ENCODE measurements around the gene SLAIN2.
"Not testable (repeated sequence)": the region's sequence is repeated elsewhere in the genome, so short reads cannot be mapped to it uniquely, and the experiment has no call there.

The SLAIN2 gene

DNA sequence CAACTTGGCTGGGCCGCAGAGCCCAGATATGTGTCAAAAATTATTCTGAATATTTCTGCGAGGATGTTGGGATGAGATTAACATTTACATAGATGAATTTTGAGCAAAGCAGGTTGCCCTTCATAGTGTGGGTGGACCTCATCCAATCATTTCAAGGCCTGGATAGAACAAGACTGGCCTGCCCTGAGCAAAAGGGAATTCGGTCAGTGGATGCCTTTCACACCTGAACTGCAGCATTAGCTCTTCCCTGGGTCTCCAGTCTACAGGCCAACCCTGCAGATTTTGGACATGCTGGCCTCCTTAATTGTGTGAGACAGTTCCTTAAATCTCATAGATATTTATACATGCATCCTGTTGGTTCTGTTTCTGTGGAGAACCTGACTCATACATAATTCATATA, 109.4 kb downstream of the SLAIN2 start:
- no peak for DNase-seq

DNA sequence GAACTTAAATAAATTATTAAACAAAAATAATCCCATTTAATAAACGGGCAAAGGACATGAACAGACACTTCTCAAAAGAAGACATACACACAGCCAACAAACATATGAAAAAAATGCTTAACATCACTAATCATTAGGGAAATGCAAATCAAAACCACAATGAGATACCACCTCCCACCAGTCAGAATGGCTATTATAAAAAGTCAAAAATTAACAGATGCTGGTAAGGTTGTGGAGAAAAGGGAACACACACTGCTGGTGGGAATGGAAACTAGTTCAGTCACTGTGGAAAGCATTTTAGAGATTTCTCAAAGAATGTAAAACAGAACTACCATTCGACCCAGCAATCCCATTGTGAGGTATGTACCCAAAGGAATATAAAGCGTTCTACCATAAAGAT, 110.3 kb downstream of the SLAIN2 start:
- DNase-seq, result not testable (repeated sequence)

DNA sequence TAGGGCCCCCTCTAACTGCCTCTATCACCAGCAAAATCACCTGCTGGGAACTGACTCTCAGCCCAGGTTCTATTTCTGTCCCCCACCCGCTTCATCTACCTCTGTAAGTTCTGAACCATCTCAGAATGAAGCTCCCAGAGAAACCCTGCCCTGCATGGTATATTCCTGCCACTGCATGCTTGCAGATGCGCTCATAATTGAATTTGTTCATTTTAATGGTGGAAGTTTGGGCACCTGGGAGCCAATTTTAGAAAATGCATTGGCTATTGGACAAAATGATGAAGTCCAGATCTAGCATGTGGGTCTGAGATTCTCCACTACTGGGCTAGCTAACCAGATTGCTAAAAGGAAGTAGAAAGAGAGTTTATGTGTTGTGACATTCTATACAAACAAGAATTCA, 113.3 kb downstream of the SLAIN2 start:
- DNase-seq, result no peak

DNA sequence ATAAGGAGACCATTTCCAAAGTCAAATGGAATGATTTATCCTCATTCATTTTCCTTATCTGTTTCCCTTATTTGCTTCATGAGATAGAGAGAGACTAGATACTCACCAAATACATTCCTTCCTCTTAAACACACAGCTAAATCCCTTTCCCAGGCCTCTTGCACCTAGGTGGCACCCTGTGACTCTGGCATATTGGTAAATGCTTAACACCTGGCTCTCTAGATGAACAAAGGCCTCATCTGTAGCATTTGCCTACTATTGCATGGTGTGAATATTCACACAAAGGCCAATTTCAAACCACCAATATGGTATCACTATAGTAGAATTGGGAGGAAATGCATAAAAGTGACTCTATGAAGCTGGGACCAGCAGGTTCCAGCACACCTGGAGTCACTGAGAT, 119.7 kb downstream of the SLAIN2 start:
- DNase-seq, result no peak

DNA sequence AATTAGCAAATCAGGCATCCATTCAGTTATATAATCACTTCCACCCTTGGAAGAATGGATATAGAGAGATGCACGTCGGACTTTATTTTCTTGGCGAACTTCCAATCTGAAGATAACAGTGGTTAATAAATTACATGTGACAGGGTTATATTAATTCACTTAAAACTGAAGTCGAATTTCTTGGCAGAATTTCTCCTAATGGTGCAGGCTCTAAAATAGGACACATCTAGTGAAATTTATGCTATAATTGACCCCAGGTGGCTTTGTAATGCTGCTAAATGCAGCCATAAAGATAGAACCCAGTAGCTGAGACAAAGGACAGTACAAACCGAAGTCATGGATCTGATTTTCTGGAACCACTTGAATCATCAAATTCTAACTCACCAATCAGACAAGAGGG, 121.0 kb downstream of the SLAIN2 start:
- DNase-seq, result no peak

DNA sequence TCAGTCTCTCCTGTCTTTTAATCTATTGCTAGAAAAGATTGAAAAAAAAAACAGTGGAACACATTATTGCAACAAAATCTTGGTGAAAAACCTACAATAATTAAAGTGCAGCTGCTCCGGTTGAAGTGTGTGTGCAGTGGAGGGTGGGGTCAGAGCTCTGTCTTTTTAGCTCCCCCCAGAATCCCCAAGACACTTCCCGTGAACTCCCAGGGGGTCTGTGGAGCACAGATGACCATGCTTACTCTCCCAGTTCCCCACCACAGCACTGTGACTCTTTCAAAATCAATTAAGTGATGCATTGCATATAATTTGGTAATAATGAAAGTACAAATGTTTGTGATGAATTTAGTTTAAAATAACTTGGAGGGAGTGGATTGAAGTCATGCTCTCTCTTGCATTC, 126.1 kb downstream of the SLAIN2 start:
- DNase-seq, result no peak

DNA sequence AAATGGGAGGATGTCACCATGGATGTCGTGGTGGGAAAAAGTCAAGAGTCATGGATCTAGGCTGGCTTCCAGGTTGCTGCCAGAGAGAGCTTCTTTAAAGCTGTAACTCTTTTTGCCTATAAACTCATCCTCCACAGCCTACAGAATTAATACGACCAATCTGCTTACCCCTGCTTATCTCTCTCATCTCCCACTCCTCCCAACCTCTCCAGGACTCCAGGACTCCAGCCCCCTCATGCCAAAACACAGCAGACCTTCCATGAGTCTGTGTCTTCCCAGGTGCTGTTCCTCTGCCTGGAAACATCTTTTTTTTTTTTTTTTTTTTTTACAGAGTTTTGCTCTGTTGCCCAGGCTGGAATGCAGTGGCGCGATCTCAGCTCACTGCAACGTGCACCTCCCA, 126.6 kb downstream of the SLAIN2 start:
- DNase-seq, result no peak

DNA sequence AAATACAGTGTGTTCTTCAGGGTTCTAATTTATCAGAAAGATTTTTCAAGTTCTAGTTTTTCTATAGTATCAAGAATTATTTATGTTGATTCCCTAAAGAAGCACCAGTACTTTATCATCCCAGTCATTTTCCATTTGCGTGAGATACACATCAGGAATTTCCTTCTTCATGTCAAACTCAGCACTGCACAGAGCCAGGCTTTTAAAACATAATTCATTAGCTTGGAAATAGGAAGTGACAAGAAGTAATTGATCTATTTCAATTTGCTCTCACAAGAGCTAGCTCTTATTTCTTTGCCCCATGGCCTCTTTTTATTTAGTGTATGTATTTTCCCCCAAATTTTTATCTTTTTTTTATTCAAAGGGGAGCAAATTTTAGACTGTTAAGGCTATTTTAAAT, 128.8 kb downstream of the SLAIN2 start:
- DNase-seq, result no peak

DNA sequence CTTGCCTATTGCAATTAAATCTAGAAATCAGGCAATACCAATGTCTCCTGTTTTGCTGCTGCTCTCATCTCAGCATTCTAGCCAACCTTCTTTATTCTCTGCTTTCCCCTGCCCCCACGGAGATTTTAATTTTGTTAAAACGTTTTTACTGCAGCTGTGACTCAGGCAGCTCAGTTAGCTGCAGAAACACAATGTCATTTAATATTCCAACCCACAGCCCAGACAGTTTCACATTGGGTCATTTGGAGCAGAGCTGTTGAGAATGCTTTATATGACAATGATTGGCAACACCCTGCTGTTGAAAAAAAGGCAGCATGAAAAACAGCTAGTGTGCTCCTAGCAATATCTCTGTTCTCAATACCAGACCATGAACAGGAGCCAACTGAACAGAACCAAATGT, 129.2 kb downstream of the SLAIN2 start:
- no peak for DNase-seq

DNA sequence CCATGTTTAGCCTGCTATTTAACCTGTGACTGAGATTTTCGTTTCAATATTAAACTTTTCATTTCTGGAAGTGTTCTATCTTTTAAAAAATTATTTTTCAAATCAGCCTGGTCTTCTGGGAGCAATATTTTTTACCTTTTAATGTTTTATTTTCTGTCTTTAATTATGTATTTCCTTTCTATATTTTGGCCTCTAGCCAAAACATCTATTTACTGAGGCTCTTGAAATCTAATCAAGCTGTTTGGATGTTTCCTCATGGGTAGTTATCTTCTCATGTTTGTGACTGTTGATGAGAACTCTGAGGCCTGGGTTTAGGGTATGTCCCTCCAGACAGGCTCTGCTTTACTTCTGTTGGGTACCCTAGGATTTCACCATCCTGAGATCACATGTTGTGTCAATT, 131.5 kb downstream of the SLAIN2 start:
- DNase-seq, result no peak

DNA sequence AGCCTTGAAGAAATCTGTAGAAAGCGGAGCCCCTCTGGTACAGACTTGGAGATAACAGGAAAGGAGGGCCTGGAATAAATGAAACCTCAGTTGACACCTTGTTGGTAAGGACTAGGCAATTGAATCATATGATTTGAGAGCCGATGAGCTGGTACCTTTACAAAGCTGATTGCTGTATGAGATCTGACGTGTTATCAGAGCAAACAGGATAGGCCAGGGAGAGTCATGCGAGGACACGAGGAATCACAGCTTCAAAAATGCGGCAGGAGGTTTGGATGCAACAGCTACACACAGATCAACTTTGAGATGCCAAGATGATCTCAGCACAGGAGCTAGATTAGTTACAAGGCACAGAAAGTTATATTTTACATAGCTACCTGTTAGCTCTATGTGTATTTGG, 134.4 kb downstream of the SLAIN2 start:
- no peak for DNase-seq

Data from NCI-H446 treated with DMSO at 0.1 percent for 48 hours (cell line).